SK-N-SH (cell line): ENCODE measurements around the gene KRT81. TPM values are rescaled to one million over a fixed set of nuclear protein-coding genes. Genes with fewer than 3 reads are reported as not detected.

Experiments used
- CTCF ChIA-PET: fragments of 300-600, 350-600 bp; formaldehyde crosslinking; extraction: SDS; loops from one replicate; lab custom pipeline; 2021; lab: Yijun Ruan, JAX
- POLR2A ChIA-PET: fragments of 350-600 bp; sonication (Branson Sonifier 250); formaldehyde crosslinking; extraction: SDS; loops from one replicate; lab custom pipeline; 2020; ENCODE audit warnings: antibody characterized with exemption, inconsistent platforms; lab: Yijun Ruan, JAX
- DNase-seq: peaks from one replicate; pipeline ENCODE4 v3.0.0; 2012
- H2AFZ ChIP-seq: fragments of 200-600 bp; sonication (generic); 2 replicates; pipeline ENCODE4 v1.8.1; 2016; ENCODE audit warnings: antibody characterized with exemption, mild to moderate bottlenecking, low read depth
- H3F3A ChIP-seq: fragments of 200-600 bp; sonication (generic); replicated peaks from 2 replicates; pipeline ENCODE3; 2016; ENCODE audit warnings: antibody characterized with exemption, mild to moderate bottlenecking; ENCODE audit not compliant: insufficient read depth
- H3K27ac ChIP-seq, 2 experiments: fragments of 200-500 bp in 1 of 2; fragments of 200-600 bp in 1 of 2; sonication (Bioruptor generic) in 1 of 2; sonication (generic), shearing (Covaris generic) in 1 of 2; 2 replicates each; pipeline versions ENCODE4 v1.5.1 to v1.6.1; 2014 to 2016; ENCODE audit warnings: low read depth in 2 of 2, inconsistent platforms in 1 of 2, low read length in 1 of 2, mild to moderate bottlenecking in 1 of 2, mixed read lengths in 1 of 2
- H3K27me3 ChIP-seq: fragments of 200-600 bp; sonication (generic), shearing (Covaris generic); 2 replicates; pipeline ENCODE4 v1.6.1; 2016; ENCODE audit warnings: mixed run types; ENCODE audit not compliant: insufficient read depth
- H3K36me3 ChIP-seq, 2 experiments: fragments of 200-500 bp in 1 of 2; fragments of 200-600 bp in 1 of 2; sonication (Bioruptor generic) in 1 of 2; sonication (generic) in 1 of 2; replicated peaks in 1 of 2; 2 replicates each; pipeline versions ENCODE3 to v1.5.1; 2014 to 2016; ENCODE audit warnings: low read length in 1 of 2, mild to moderate bottlenecking in 1 of 2; ENCODE audit not compliant: insufficient read depth in 2 of 2, control insufficient read depth in 1 of 2
- H3K4me1 ChIP-seq, 2 experiments: fragments of 200-500 bp in 1 of 2; fragments of 200-600 bp in 1 of 2; sonication (Bioruptor generic) in 1 of 2; sonication (generic), shearing (Covaris generic) in 1 of 2; 2 replicates each; pipeline versions ENCODE4 v1.5.1 to v1.6.1; 2014 to 2016; ENCODE audit warnings: low read depth in 1 of 2, low read length in 1 of 2, mixed run types in 1 of 2; ENCODE audit not compliant: insufficient read depth in 2 of 2, control insufficient read depth in 1 of 2
- H3K4me2 ChIP-seq: fragments of 200-600 bp; sonication (generic), shearing (Covaris generic); 2 replicates; pipeline ENCODE4 v1.6.1; 2017; ENCODE audit warnings: mixed run types
- H3K4me3 ChIP-seq, 2 experiments: fragments of 200-500 bp in 1 of 2; fragments of 200-600 bp in 1 of 2; sonication (Bioruptor generic) in 1 of 2; sonication (generic), shearing (Covaris generic) in 1 of 2; 2 replicates each; pipeline versions ENCODE4 v1.5.1 to v1.8.1; 2014 to 2016; ENCODE audit warnings: low read depth in 2 of 2, inconsistent platforms in 1 of 2, low read length in 1 of 2, mild to moderate bottlenecking in 1 of 2, mixed read lengths in 1 of 2, moderate library complexity in 1 of 2
- H3K79me2 ChIP-seq: fragments of 200-600 bp; sonication (generic); 2 replicates; pipeline ENCODE4 v1.8.1; 2017; ENCODE audit warnings: mild to moderate bottlenecking; ENCODE audit not compliant: insufficient read depth
- H3K9ac ChIP-seq: fragments of 200-600 bp; sonication (generic); 2 replicates; pipeline ENCODE4 v1.6.1; 2017; ENCODE audit warnings: mixed run types
- H3K9me2 ChIP-seq: fragments of 200-600 bp; sonication (generic); 2 replicates; pipeline ENCODE4 v1.6.1; 2017; ENCODE audit warnings: mixed run types
- H3K9me3 ChIP-seq: fragments of 200-600 bp; sonication (generic); 2 replicates; pipeline ENCODE4 v1.6.1; 2017; ENCODE audit warnings: mixed run types, mild to moderate bottlenecking, moderate library complexity
- H4K20me1 ChIP-seq: fragments of 200-600 bp; sonication (generic); 2 replicates; pipeline ENCODE4 v1.6.1; 2017; ENCODE audit warnings: mild to moderate bottlenecking, mixed run types; ENCODE audit not compliant: insufficient read depth
- CHD2 ChIP-seq: fragments of 150-350 bp; IDR thresholded peaks from 2 replicates; pipeline ENCODE4 v1.6.1; 2018; ENCODE audit warnings: low read length; ENCODE audit not compliant: partially characterized antibody
- GATA2 ChIP-seq: sonication (generic); formaldehyde crosslinking; IDR thresholded peaks from 2 replicates; pipeline ENCODE4 v1.5.0; 2020; ENCODE audit warnings: mild to moderate bottlenecking, missing genetic modification reagents
- MEF2A ChIP-seq: IDR thresholded peaks from 2 replicates; pipeline ENCODE4 v1.4.0; 2012; ENCODE audit warnings: low read depth, borderline replicate concordance
- NRF1 ChIP-seq: IDR thresholded peaks from 2 replicates; pipeline ENCODE4 v1.6.1; 2012; ENCODE audit warnings: low read depth, mild to moderate bottlenecking, low read length
- RAD21 ChIP-seq: IDR thresholded peaks from 2 replicates; pipeline ENCODE4 v1.6.1; 2012; ENCODE audit warnings: mild to moderate bottlenecking, low read length
- SMC3 ChIP-seq: IDR thresholded peaks from 2 replicates; pipeline ENCODE4 v1.6.1; 2012; ENCODE audit warnings: low read depth, low read length, improper control_type of control experiment
- YY1 ChIP-seq: IDR thresholded peaks from 2 replicates; pipeline ENCODE4 v1.4.0; 2012; ENCODE audit warnings: low read depth, mild to moderate bottlenecking
- WGBS: methylation state at CpG from one replicate; pipeline ENCODE4 v1.1.6; 2017; ENCODE audit warnings: low lambda C conversion rate; 5-methylcytosine and 5-hydroxymethylcytosine counted together
- polyA plus RNA-seq, 3 experiments: library from polyadenylated mRNA; depleted of rRNA; stranded (reverse); fragments of >200 nt; gene quantifications; 2 replicates each; pipeline ENCODE4 v1.2.3, GENCODE V29; 2012
- TF ChIP-seq, protein P1 (sequence below): IDR thresholded peaks from 2 replicates; pipeline ENCODE4 v1.6.1; 2012; ENCODE audit warnings: mild to moderate bottlenecking, low read depth, low read length, moderate library complexity
- TF ChIP-seq, protein P2 (sequence below): fragments of 200-600 bp; sonication (generic); IDR thresholded peaks from 2 replicates; pipeline ENCODE4 v1.6.1; 2017; ENCODE audit warnings: antibody characterized with exemption, mild to moderate bottlenecking, moderate library complexity
- TF ChIP-seq, protein P3 (sequence below): IDR thresholded peaks from 2 replicates; pipeline ENCODE4; 2012

Gene KRT81
- polyA plus RNA-seq, 1 of the 3 experiments (the other 2 are of a cell fraction) = 1.9 TPM

DNA sequence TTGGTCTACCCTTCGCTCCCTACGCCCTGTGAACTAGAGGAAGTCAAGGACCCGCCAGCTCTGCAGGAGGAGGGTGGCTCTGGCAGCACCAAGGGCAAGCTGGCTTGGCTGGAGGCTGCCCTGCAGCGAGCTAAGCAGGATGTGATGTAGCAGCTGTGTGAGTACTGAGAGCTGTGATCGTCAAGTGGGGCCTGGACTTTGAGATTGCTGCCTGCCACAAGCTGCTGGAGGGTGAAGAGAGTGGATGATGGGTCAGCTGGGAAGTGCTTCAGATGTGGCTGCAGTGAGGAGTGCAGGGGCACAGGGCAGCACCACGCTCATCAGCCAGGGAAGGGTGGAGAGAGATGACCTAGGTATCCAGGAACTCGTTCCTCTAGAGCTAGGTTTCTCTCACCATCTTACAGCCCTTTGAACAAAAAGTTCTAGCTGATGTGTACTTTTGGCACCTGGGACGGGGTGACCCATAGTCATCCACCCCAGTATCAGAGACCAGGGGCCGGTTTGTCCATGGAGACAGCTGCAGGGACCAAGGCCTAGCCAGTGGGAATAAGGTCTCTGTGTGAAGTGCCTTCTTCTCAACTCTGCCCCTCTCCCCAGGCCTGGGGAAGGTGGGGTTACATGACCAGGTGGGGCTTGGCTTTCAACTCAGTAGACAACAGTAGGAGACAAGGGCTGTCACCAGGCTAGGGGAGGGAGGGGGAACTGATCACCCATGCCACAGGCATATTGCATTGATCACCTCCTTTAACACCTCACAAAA, 13.7 kb downstream of the KRT81 start:
- H3K9ac ChIP-seq = no peak overlapping the region
- no peak overlapping the region for H3K27ac ChIP-seq
- CTCF ChIA-PET = interaction anchor here (0.7 to 8.2 kb wide), 32 partner anchors 9 to 156 kb away, joined by 3 to 80 read pairs (median 10); no protein-coding TSS in a partner anchor
- H3K4me2 ChIP-seq = no peak overlapping the region; the same call in 1 of the 2 replicates
- H3K36me3 ChIP-seq = no peaks in the 10 kb centered on the region
- no peaks in the 10 kb centered on the region for H3K27me3 ChIP-seq
- H3K9me3 ChIP-seq = no peaks in the 10 kb centered on the region
- H3K4me1 ChIP-seq = peaks cover 11 to 28% of the 10 kb centered on the region in 2 experiments; a peak in 3 of 4 replicates
- H3K9me2 ChIP-seq = no peaks in the 10 kb centered on the region
- POLR2A ChIA-PET = no interaction called here
- no peak overlapping the region for H2AFZ ChIP-seq
- no peaks in the 10 kb centered on the region for H4K20me1 ChIP-seq
- H3F3A ChIP-seq = peaks cover 32% of the 10 kb centered on the region
- no peak overlapping the region for H3K4me3 ChIP-seq
- no peaks in the 10 kb centered on the region for H3K79me2 ChIP-seq
- TF ChIP-seq, protein P1, sequence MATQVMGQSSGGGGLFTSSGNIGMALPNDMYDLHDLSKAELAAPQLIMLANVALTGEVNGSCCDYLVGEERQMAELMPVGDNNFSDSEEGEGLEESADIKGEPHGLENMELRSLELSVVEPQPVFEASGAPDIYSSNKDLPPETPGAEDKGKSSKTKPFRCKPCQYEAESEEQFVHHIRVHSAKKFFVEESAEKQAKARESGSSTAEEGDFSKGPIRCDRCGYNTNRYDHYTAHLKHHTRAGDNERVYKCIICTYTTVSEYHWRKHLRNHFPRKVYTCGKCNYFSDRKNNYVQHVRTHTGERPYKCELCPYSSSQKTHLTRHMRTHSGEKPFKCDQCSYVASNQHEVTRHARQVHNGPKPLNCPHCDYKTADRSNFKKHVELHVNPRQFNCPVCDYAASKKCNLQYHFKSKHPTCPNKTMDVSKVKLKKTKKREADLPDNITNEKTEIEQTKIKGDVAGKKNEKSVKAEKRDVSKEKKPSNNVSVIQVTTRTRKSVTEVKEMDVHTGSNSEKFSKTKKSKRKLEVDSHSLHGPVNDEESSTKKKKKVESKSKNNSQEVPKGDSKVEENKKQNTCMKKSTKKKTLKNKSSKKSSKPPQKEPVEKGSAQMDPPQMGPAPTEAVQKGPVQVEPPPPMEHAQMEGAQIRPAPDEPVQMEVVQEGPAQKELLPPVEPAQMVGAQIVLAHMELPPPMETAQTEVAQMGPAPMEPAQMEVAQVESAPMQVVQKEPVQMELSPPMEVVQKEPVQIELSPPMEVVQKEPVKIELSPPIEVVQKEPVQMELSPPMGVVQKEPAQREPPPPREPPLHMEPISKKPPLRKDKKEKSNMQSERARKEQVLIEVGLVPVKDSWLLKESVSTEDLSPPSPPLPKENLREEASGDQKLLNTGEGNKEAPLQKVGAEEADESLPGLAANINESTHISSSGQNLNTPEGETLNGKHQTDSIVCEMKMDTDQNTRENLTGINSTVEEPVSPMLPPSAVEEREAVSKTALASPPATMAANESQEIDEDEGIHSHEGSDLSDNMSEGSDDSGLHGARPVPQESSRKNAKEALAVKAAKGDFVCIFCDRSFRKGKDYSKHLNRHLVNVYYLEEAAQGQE = no peak
- no peak for TF ChIP-seq MEF2A
- TF ChIP-seq NRF1 = no peak
- no peak for TF ChIP-seq SMC3
- TF ChIP-seq, protein P2, sequence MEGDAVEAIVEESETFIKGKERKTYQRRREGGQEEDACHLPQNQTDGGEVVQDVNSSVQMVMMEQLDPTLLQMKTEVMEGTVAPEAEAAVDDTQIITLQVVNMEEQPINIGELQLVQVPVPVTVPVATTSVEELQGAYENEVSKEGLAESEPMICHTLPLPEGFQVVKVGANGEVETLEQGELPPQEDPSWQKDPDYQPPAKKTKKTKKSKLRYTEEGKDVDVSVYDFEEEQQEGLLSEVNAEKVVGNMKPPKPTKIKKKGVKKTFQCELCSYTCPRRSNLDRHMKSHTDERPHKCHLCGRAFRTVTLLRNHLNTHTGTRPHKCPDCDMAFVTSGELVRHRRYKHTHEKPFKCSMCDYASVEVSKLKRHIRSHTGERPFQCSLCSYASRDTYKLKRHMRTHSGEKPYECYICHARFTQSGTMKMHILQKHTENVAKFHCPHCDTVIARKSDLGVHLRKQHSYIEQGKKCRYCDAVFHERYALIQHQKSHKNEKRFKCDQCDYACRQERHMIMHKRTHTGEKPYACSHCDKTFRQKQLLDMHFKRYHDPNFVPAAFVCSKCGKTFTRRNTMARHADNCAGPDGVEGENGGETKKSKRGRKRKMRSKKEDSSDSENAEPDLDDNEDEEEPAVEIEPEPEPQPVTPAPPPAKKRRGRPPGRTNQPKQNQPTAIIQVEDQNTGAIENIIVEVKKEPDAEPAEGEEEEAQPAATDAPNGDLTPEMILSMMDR = no peak
- TF ChIP-seq RAD21 = no peak
- TF ChIP-seq, protein P3, sequence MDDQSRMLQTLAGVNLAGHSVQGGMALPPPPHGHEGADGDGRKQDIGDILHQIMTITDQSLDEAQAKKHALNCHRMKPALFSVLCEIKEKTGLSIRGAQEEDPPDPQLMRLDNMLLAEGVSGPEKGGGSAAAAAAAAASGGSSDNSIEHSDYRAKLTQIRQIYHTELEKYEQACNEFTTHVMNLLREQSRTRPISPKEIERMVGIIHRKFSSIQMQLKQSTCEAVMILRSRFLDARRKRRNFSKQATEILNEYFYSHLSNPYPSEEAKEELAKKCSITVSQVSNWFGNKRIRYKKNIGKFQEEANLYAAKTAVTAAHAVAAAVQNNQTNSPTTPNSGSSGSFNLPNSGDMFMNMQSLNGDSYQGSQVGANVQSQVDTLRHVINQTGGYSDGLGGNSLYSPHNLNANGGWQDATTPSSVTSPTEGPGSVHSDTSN = no peak
- TF ChIP-seq YY1 = no peak
- no peak for TF ChIP-seq GATA2 (CRISPR knock-in tag)
- no peak for TF ChIP-seq CHD2
- TF ChIP-seq, all 33 proteins: peak for 0
- no peak for DNase-seq
- WGBS = 92% methylated on average over 9 of the region's 9 CpGs
